Ishikawa (cell line): ENCODE data around the gene PARP9.

ENCODE experiments used
- CEBPB ChIP-seq: IDR thresholded peaks from 2 replicates; pipeline ENCODE4 v1.6.1; 2012
- FOXM1 ChIP-seq: IDR thresholded peaks from 2 replicates; pipeline ENCODE4 v1.6.1; 2012; ENCODE audit warnings: low read depth, borderline replicate concordance
- RAD21 ChIP-seq: IDR thresholded peaks from 2 replicates; pipeline ENCODE4 v1.6.1; 2012; ENCODE audit warnings: low read depth
- TEAD4 ChIP-seq: IDR thresholded peaks from 2 replicates; pipeline ENCODE4 v1.6.1; 2012
- TF ChIP-seq, protein P1 (sequence below): IDR thresholded peaks from 2 replicates; pipeline ENCODE4 v1.6.1; 2012; ENCODE audit warnings: low read depth, mild to moderate bottlenecking

- TF ChIP-seq TEAD4, result no peak
- TF ChIP-seq CEBPB, result no peak
- TF ChIP-seq, protein P1, sequence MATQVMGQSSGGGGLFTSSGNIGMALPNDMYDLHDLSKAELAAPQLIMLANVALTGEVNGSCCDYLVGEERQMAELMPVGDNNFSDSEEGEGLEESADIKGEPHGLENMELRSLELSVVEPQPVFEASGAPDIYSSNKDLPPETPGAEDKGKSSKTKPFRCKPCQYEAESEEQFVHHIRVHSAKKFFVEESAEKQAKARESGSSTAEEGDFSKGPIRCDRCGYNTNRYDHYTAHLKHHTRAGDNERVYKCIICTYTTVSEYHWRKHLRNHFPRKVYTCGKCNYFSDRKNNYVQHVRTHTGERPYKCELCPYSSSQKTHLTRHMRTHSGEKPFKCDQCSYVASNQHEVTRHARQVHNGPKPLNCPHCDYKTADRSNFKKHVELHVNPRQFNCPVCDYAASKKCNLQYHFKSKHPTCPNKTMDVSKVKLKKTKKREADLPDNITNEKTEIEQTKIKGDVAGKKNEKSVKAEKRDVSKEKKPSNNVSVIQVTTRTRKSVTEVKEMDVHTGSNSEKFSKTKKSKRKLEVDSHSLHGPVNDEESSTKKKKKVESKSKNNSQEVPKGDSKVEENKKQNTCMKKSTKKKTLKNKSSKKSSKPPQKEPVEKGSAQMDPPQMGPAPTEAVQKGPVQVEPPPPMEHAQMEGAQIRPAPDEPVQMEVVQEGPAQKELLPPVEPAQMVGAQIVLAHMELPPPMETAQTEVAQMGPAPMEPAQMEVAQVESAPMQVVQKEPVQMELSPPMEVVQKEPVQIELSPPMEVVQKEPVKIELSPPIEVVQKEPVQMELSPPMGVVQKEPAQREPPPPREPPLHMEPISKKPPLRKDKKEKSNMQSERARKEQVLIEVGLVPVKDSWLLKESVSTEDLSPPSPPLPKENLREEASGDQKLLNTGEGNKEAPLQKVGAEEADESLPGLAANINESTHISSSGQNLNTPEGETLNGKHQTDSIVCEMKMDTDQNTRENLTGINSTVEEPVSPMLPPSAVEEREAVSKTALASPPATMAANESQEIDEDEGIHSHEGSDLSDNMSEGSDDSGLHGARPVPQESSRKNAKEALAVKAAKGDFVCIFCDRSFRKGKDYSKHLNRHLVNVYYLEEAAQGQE, result no peak
- TF ChIP-seq RAD21, result no peak
- TF ChIP-seq FOXM1, result no peak
Measured at GRCh38 chr3:122598151-122598550, 34.1 kb upstream of the PARP9 start.
